ENCODE results near the gene TRAK1.

GRCh38 chr3:42053476-42053875 is 37.7 kb upstream of the TRAK1 start:
- TF ChIP-seq CTCF (IDR thresholded peaks at IDR 0.05; ENCODE audit: poor library complexity) (no peak), EZH2 (IDR thresholded peaks at IDR 0.05; ENCODE audit: borderline replicate concordance) (no peak)
